ENCODE measurements around the gene TRIM28. TPM values are rescaled to one million over a fixed set of nuclear protein-coding genes. Genes with fewer than 3 reads are reported as not detected.

The TRIM28 gene
- total RNA-seq, 1 experiment from 2014 or later, result 1,221 TPM

GRCh38 chr19:58582985-58583384 lies 39.1 kb downstream of the TRIM28 start (continued):
- TF ChIP-seq, protein P1, sequence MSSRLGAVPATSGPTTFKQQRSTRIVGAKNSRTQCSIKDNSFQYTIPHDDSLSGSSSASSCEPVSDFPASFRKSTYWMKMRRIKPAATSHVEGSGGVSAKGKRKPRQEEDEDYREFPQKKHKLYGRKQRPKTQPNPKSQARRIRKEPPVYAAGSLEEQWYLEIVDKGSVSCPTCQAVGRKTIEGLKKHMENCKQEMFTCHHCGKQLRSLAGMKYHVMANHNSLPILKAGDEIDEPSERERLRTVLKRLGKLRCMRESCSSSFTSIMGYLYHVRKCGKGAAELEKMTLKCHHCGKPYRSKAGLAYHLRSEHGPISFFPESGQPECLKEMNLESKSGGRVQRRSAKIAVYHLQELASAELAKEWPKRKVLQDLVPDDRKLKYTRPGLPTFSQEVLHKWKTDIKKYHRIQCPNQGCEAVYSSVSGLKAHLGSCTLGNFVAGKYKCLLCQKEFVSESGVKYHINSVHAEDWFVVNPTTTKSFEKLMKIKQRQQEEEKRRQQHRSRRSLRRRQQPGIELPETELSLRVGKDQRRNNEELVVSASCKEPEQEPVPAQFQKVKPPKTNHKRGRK (CRISPR knock-in tag; IDR thresholded peaks at IDR 0.05; ENCODE audit: borderline replicate concordance), result no peak

DNA sequence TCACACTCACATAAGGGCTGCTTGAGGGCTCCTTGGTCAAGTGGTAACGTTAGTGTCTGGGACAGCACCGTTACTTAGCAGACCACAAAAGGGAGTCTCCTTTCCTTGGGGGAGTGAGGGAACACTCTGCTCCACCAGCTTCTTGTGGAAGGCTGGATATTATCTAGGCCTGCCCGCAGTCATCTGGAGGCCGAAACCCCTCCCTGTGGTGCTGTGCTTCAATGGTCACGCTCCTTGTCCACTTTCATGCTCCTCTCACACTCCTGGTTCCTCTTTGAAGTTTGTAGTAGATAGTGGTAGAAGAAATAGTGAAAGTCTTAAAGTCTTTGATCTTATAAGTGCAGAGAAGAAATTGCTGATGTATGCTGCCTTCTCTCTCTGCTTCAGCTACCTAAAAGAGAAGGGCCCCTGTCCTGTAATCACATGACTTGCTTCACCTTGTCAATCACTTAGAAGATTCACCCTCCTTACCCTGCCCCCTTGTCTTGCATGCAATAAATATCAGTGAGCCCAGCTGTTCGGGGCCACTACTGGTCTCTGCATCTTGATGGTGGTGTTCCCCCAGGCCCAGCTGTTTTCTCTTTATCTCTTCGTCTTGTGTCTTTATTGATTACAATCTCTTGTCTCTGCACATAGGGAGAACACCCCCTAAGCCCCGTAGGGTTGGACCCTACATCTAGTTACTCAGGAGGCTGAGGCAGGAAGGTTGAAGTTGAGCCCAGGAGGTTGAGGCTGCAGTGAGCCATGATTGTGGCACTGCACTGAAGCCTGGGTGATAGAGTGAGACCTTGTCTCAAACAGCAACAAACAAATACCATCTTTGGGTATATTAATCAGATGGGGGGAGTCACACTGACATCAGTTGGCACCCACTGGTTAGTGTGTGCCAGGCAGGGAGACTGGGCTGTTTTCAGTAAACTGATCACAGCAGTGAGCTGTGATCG lies 40.9 kb downstream of the TRIM28 start:
- H3K27me3 Mint-ChIP-seq (ENCODE audit: low read depth), result no peaks in the 10 kb centered on the region
- H3K9me3 Mint-ChIP-seq, result no peaks in the 10 kb centered on the region
- peaks cover 7% of the 10 kb centered on the region for H3K4me1 Mint-ChIP-seq
- no peak overlapping the region for H3K4me3 Mint-ChIP-seq
- DNase-seq (ENCODE audit: low spot score), result no peak
- H3K27ac Mint-ChIP-seq, result peak overlapping the region; percentile 90; the same call in 1 of the 2 replicates
- ChIA-PET POLR2A (no interaction called here), CTCF (interaction anchor here (1.2 kb wide), 1 partner anchor 9 kb away, joined by 3 read pairs; no protein-coding TSS in a partner anchor)
- no peak for ATAC-seq
- TF ChIP-seq ZNF396 (CRISPR knock-in tag; IDR thresholded peaks at IDR 0.05; ENCODE audit: borderline replicate concordance), result no peak
- no peak for TF ChIP-seq CBFB (CRISPR knock-in tag; IDR thresholded peaks at IDR 0.05; ENCODE audit: low read depth)
- TF ChIP-seq ZNF532 (CRISPR knock-in tag; IDR thresholded peaks at IDR 0.05; ENCODE audit: borderline replicate concordance), result no peak
- TF ChIP-seq, protein P1 (CRISPR knock-in tag; IDR thresholded peaks at IDR 0.05; ENCODE audit: borderline replicate concordance), result no peak
- TF ChIP-seq, protein P2, sequence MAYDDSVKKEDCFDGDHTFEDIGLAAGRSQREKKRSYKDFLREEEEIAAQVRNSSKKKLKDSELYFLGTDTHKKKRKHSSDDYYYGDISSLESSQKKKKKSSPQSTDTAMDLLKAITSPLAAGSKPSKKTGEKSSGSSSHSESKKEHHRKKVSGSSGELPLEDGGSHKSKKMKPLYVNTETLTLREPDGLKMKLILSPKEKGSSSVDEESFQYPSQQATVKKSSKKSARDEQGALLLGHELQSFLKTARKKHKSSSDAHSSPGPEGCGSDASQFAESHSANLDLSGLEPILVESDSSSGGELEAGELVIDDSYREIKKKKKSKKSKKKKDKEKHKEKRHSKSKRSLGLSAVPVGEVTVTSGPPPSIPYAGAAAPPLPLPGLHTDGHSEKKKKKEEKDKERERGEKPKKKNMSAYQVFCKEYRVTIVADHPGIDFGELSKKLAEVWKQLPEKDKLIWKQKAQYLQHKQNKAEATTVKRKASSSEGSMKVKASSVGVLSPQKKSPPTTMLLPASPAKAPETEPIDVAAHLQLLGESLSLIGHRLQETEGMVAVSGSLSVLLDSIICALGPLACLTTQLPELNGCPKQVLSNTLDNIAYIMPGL (CRISPR knock-in tag; IDR thresholded peaks at IDR 0.05), result no peak
- TF ChIP-seq NFATC4 (CRISPR knock-in tag; IDR thresholded peaks at IDR 0.05), result no peak
- TF ChIP-seq ZMAT4 (CRISPR knock-in tag; IDR thresholded peaks at IDR 0.05), result no peak
- TF ChIP-seq NR3C1 (CRISPR knock-in tag; conservative IDR thresholded peaks at IDR 0.05; ENCODE audit: low read depth), result no peak
- H3K36me3 Mint-ChIP-seq, result peaks cover 14% of the 10 kb centered on the region

DNA sequence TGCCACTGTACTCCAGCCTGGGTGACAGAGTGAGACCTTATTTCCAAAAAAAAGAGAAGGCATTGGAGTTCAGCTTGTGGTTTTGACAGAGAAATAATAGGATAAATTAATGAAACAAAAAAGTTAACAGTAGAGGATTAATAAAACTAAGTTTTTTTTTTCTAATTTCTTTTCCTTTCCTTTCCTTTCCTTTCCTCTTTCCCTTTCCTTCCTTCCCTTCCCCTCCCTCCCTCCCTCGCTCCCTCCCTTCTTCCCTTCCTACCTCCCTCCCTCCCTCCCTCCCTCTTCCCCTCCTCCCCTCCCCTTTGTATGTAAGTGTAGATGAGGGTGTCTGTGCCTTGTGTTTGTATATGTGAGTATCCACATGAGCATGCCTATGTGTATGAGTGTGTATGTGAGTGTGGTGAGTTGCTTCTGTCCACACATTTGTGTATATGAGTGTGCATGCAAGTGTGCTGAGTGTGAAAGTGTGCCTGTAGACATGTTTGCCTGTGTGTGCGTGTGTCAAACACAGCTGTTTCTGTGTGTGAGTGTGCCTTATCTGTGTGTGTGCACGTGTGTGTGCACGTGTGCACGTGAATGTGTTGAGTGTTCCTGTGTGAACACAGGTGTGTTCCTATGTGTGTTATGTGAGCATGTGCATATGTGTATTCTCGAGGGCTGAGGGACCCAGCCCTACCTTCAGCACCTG lies 41.7 kb downstream of the TRIM28 start:
- ATAC-seq, result no peak
- Mint-ChIP-seq H3K27ac (0 out of 2 replicates have a peak overlapping the region, but pooled peaks have one; percentile 90), H3K4me1 (peaks cover 7% of the 10 kb centered on the region), H3K27me3 (ENCODE audit: low read depth) (no peaks in the 10 kb centered on the region), H3K9me3 (no peaks in the 10 kb centered on the region), H3K4me3 (no peak overlapping the region), H3K36me3 (peaks cover 14% of the 10 kb centered on the region)
- ChIA-PET POLR2A (no interaction called here), CTCF (interaction anchor here (1.2 kb wide), 1 partner anchor 10 kb away, joined by 3 read pairs; no protein-coding TSS in a partner anchor)
- DNase-seq (ENCODE audit: low spot score), result no peak
- TF ChIP-seq JUN (CRISPR knock-in tag; IDR thresholded peaks at IDR 0.05) (no peak), ZNF423 (CRISPR knock-in tag; IDR thresholded peaks at IDR 0.05) (no peak), SOX15 (CRISPR knock-in tag; IDR thresholded peaks at IDR 0.05) (no peak), ZMAT4 (CRISPR knock-in tag; IDR thresholded peaks at IDR 0.05) (no peak)
- TF ChIP-seq, protein P3, sequence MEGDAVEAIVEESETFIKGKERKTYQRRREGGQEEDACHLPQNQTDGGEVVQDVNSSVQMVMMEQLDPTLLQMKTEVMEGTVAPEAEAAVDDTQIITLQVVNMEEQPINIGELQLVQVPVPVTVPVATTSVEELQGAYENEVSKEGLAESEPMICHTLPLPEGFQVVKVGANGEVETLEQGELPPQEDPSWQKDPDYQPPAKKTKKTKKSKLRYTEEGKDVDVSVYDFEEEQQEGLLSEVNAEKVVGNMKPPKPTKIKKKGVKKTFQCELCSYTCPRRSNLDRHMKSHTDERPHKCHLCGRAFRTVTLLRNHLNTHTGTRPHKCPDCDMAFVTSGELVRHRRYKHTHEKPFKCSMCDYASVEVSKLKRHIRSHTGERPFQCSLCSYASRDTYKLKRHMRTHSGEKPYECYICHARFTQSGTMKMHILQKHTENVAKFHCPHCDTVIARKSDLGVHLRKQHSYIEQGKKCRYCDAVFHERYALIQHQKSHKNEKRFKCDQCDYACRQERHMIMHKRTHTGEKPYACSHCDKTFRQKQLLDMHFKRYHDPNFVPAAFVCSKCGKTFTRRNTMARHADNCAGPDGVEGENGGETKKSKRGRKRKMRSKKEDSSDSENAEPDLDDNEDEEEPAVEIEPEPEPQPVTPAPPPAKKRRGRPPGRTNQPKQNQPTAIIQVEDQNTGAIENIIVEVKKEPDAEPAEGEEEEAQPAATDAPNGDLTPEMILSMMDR (IDR thresholded peaks at IDR 0.05), result no peak
- TF ChIP-seq, protein P4, sequence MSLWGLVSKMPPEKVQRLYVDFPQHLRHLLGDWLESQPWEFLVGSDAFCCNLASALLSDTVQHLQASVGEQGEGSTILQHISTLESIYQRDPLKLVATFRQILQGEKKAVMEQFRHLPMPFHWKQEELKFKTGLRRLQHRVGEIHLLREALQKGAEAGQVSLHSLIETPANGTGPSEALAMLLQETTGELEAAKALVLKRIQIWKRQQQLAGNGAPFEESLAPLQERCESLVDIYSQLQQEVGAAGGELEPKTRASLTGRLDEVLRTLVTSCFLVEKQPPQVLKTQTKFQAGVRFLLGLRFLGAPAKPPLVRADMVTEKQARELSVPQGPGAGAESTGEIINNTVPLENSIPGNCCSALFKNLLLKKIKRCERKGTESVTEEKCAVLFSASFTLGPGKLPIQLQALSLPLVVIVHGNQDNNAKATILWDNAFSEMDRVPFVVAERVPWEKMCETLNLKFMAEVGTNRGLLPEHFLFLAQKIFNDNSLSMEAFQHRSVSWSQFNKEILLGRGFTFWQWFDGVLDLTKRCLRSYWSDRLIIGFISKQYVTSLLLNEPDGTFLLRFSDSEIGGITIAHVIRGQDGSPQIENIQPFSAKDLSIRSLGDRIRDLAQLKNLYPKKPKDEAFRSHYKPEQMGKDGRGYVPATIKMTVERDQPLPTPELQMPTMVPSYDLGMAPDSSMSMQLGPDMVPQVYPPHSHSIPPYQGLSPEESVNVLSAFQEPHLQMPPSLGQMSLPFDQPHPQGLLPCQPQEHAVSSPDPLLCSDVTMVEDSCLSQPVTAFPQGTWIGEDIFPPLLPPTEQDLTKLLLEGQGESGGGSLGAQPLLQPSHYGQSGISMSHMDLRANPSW (CRISPR knock-in tag; conservative IDR thresholded peaks at IDR 0.05; ENCODE audit: low read depth), result no peak
